GM19239 (cell line): ENCODE data around the gene APBA1.

Experiments
- DNase-seq: peaks from one replicate; pipeline ENCODE4 v3.0.0; 2011; ENCODE audit warnings: low spot score; ENCODE audit not compliant: insufficient read length
- FAIRE-seq: peaks from 2 replicates; lab custom pipeline; 2011; peaks lifted over from hg19 to GRCh38; lab: Jason Lieb, UNC

The APBA1 gene

GRCh38 chr9:69582018-69582417 is 90.2 kb downstream of the APBA1 start:
- FAIRE-seq (no peak), DNase-seq (no peak)

GRCh38 chr9:69580582-69581214 is 91.5 kb downstream of the APBA1 start:
- DNase-seq (no peak), FAIRE-seq (no peak)

GRCh38 chr9:69579760-69580581 is 92.2 kb downstream of the APBA1 start:
- FAIRE-seq (no peak), DNase-seq (no peak)

- FAIRE-seq (no peak), DNase-seq (no peak)
Measured at GRCh38 chr9:69579032-69579758, 93.0 kb downstream of the APBA1 start.

GRCh38 chr9:69578026-69578425 is 94.1 kb downstream of the APBA1 start:
- FAIRE-seq (no peak), DNase-seq (no peak)

- FAIRE-seq (no peak), DNase-seq (no peak)
Measured at GRCh38 chr9:69577123-69577522, 95.0 kb downstream of the APBA1 start.

- no peak for FAIRE-seq
Measured at GRCh38 chr9:69574057-69574456, 98.1 kb downstream of the APBA1 start.

GRCh38 chr9:69573651-69574050 is 98.5 kb downstream of the APBA1 start:
- DNase-seq, result no peak
- no peak for FAIRE-seq

More at GRCh38 chr9:69574057-69574456, 98.1 kb downstream of the APBA1 start:
- no peak for DNase-seq

- FAIRE-seq, result no peak
- DNase-seq, result no peak
Measured at GRCh38 chr9:69572611-69573010, 99.6 kb downstream of the APBA1 start.

- DNase-seq (no peak), FAIRE-seq (no peak)
Measured at GRCh38 chr9:69571032-69571431, 101.1 kb downstream of the APBA1 start.

- FAIRE-seq, result no peak
- no peak for DNase-seq
Measured at GRCh38 chr9:69569738-69570451, 102.3 kb downstream of the APBA1 start.

- no peak for FAIRE-seq
- DNase-seq, result no peak
Measured at GRCh38 chr9:69564557-69564956, 107.6 kb downstream of the APBA1 start.

- DNase-seq (no peak), FAIRE-seq (no peak)
Measured at GRCh38 chr9:69559126-69559525, 113.0 kb downstream of the APBA1 start.

GRCh38 chr9:69556707-69557106 is 115.5 kb downstream of the APBA1 start:
- FAIRE-seq (no peak), DNase-seq (no peak)

GRCh38 chr9:69555802-69556201 is 116.4 kb downstream of the APBA1 start:
- FAIRE-seq (no peak), DNase-seq (no peak)

GRCh38 chr9:69554945-69555344 is 117.2 kb downstream of the APBA1 start:
- DNase-seq, result no peak
- no peak for FAIRE-seq

- DNase-seq (peak; percentile 23), FAIRE-seq (no peak)
Measured at GRCh38 chr9:69549310-69550202, 122.6 kb downstream of the APBA1 start.

GRCh38 chr9:69548681-69549080 is 123.5 kb downstream of the APBA1 start:
- FAIRE-seq (no peak), DNase-seq (no peak)

- DNase-seq, result no peak
- FAIRE-seq, result no peak
Measured at GRCh38 chr9:69546265-69546664, 125.9 kb downstream of the APBA1 start.
